ENCODE results near the gene SPTSSB.

Gene SPTSSB

GRCh38 chr3:161392853-161393252, 21.5 kb upstream of the SPTSSB start:
- H3K4me2 ChIP-seq (ENCODE audit: low read length), result no peak overlapping the region
- no peak overlapping the region for H3K4me3 ChIP-seq (ENCODE audit: low read depth, low read length)
- H3K27ac ChIP-seq, result no peak overlapping the region
- no peaks in the 10 kb centered on the region for H3K4me1 ChIP-seq
- H3K27me3 ChIP-seq (ENCODE audit: control insufficient read depth, insufficient read depth, low read length), result no peaks in the 10 kb centered on the region
- no peaks in the 10 kb centered on the region for H3K79me2 ChIP-seq
- H3K9ac ChIP-seq, result no peak overlapping the region
- no peak for TF ChIP-seq CTCF (IDR thresholded peaks at IDR 0.05)
- no peak overlapping the region for H2AFZ ChIP-seq
- H3K9me3 ChIP-seq (ENCODE audit: control insufficient read depth, low read length), result no peaks in the 10 kb centered on the region
- no peaks in the 10 kb centered on the region for H3K36me3 ChIP-seq (ENCODE audit: control insufficient read depth, insufficient read depth, low read length)

GRCh38 chr3:161390200-161390599, 18.9 kb upstream of the SPTSSB start:
- Histone ChIP-seq H3K4me1 (no peaks in the 10 kb centered on the region), H3K4me2 (ENCODE audit: low read length) (no peak overlapping the region), H3K9ac (no peak overlapping the region), H3K9me3 (ENCODE audit: control insufficient read depth, low read length) (no peaks in the 10 kb centered on the region), H3K27me3 (ENCODE audit: control insufficient read depth, insufficient read depth, low read length) (no peaks in the 10 kb centered on the region), H3K27ac (no peak overlapping the region), H3K36me3 (ENCODE audit: control insufficient read depth, insufficient read depth, low read length) (no peaks in the 10 kb centered on the region), H2AFZ (no peak overlapping the region), H3K4me3 (ENCODE audit: low read depth, low read length) (no peak overlapping the region), H3K79me2 (no peaks in the 10 kb centered on the region)
- no peak for TF ChIP-seq CTCF (IDR thresholded peaks at IDR 0.05)

GRCh38 chr3:161389445-161390035, 18.2 kb upstream of the SPTSSB start:
- Histone ChIP-seq H3K27ac (no peak overlapping the region), H2AFZ (no peak overlapping the region), H3K4me2 (ENCODE audit: low read length) (no peak overlapping the region), H3K79me2 (no peaks in the 10 kb centered on the region), H3K9ac (no peak overlapping the region), H3K4me3 (ENCODE audit: low read depth, low read length) (no peak overlapping the region), H3K27me3 (ENCODE audit: control insufficient read depth, insufficient read depth, low read length) (no peaks in the 10 kb centered on the region), H3K4me1 (no peaks in the 10 kb centered on the region), H3K9me3 (ENCODE audit: control insufficient read depth, low read length) (no peaks in the 10 kb centered on the region), H3K36me3 (ENCODE audit: control insufficient read depth, insufficient read depth, low read length) (no peaks in the 10 kb centered on the region)
- TF ChIP-seq CTCF (IDR thresholded peaks at IDR 0.05), result no peak

- H3K27me3 ChIP-seq (ENCODE audit: control insufficient read depth, insufficient read depth, low read length), result no peaks in the 10 kb centered on the region
- H3K9ac ChIP-seq, result no peak overlapping the region
- H3K9me3 ChIP-seq (ENCODE audit: control insufficient read depth, low read length), result no peaks in the 10 kb centered on the region
- H3K27ac ChIP-seq, result no peak overlapping the region
- no peak overlapping the region for H3K4me3 ChIP-seq (ENCODE audit: low read depth, low read length)
- no peaks in the 10 kb centered on the region for H3K4me1 ChIP-seq
- H3K36me3 ChIP-seq (ENCODE audit: control insufficient read depth, insufficient read depth, low read length), result no peaks in the 10 kb centered on the region
- no peak overlapping the region for H2AFZ ChIP-seq
- no peak overlapping the region for H3K4me2 ChIP-seq (ENCODE audit: low read length)
- H3K79me2 ChIP-seq, result no peaks in the 10 kb centered on the region
- TF ChIP-seq CTCF (IDR thresholded peaks at IDR 0.05), result no peak
These were observed 17.5 kb upstream of the SPTSSB start for GRCh38 chr3:161388855-161389254.

All from parathyroid adenoma (tissue), 2 donors.